Measurements from ENCODE around the gene MGA. TPM values are rescaled to one million over a fixed set of nuclear protein-coding genes. Genes with fewer than 3 reads are reported as not detected.

MGA gene
- 13.9 TPM for polyA plus RNA-seq (2012; ENCODE audit: insufficient read depth, insufficient read length)

GRCh38 chr15:41660235-41661077 is at the start of gene MGA:
Gene MGA, plus strand, starts transcription at chr15:41660405.
- H3K4me3 ChIP-seq (ENCODE audit: low read length), result peak within 1 kb of the TSS; percentile 66
- DNase-seq (ENCODE audit: low read depth, low spot score), result peak; percentile 74

- no peak for DNase-seq (ENCODE audit: low read depth, low spot score)
- H3K4me3 ChIP-seq (ENCODE audit: low read length), result peak overlapping the region; percentile 69
These were observed 39.5 kb upstream of the MGA start for GRCh38 chr15:41620536-41621199.

GRCh38 chr15:41621200-41622193 is 38.7 kb upstream of the MGA start:
- peak overlapping the region; percentile 69 for H3K4me3 ChIP-seq (ENCODE audit: low read length)

GRCh38 chr15:41622901-41623300 is 37.3 kb upstream of the MGA start:
- no peak overlapping the region for H3K4me3 ChIP-seq (ENCODE audit: low read length)
- no peak for DNase-seq (ENCODE audit: low read depth, low spot score)

More at GRCh38 chr15:41621200-41622193, 38.7 kb upstream of the MGA start:
- DNase-seq (ENCODE audit: low read depth, low spot score), result peak; percentile 89

GRCh38 chr15:41627203-41627602 is 33.0 kb upstream of the MGA start:
- no peak overlapping the region for H3K4me3 ChIP-seq (ENCODE audit: low read length)
- DNase-seq (ENCODE audit: low read depth, low spot score), result no peak

- DNase-seq (ENCODE audit: low read depth, low spot score), result no peak
- H3K4me3 ChIP-seq (ENCODE audit: low read length), result no peak overlapping the region
These were observed 30.7 kb upstream of the MGA start for GRCh38 chr15:41629463-41629862.

GRCh38 chr15:41629883-41630282 is 30.3 kb upstream of the MGA start:
- H3K4me3 ChIP-seq (ENCODE audit: low read length), result no peak overlapping the region
- no peak for DNase-seq (ENCODE audit: low read depth, low spot score)

- no peak for DNase-seq (ENCODE audit: low read depth, low spot score)
- H3K4me3 ChIP-seq (ENCODE audit: low read length), result no peak overlapping the region
These were observed 29.5 kb upstream of the MGA start for GRCh38 chr15:41630616-41631217.

- no peak overlapping the region for H3K4me3 ChIP-seq (ENCODE audit: low read length)
- DNase-seq (ENCODE audit: low read depth, low spot score), result no peak
These were observed 28.2 kb upstream of the MGA start for GRCh38 chr15:41631880-41632470.

- H3K4me3 ChIP-seq (ENCODE audit: low read length), result no peak overlapping the region
- DNase-seq (ENCODE audit: low read depth, low spot score), result no peak
These were observed 26.6 kb upstream of the MGA start for GRCh38 chr15:41633609-41634008.

GRCh38 chr15:41634072-41634626 is 26.1 kb upstream of the MGA start:
- no peak overlapping the region for H3K4me3 ChIP-seq (ENCODE audit: low read length)
- no peak for DNase-seq (ENCODE audit: low read depth, low spot score)

GRCh38 chr15:41637086-41637485 is 23.1 kb upstream of the MGA start:
- H3K4me3 ChIP-seq (ENCODE audit: low read length), result no peak overlapping the region
- DNase-seq (ENCODE audit: low read depth, low spot score), result no peak

GRCh38 chr15:41640985-41641384 is 19.2 kb upstream of the MGA start:
- no peak overlapping the region for H3K4me3 ChIP-seq (ENCODE audit: low read length)
- DNase-seq (ENCODE audit: low read depth, low spot score), result no peak

GRCh38 chr15:41647262-41647661 is 12.9 kb upstream of the MGA start:
- no peak for DNase-seq (ENCODE audit: low read depth, low spot score)
- H3K4me3 ChIP-seq (ENCODE audit: low read length), result no peak overlapping the region

- DNase-seq (ENCODE audit: low read depth, low spot score), result no peak
- H3K4me3 ChIP-seq (ENCODE audit: low read length), result no peak overlapping the region
These were observed 12.1 kb upstream of the MGA start for GRCh38 chr15:41648097-41648496.

GRCh38 chr15:41648770-41649169 is 11.4 kb upstream of the MGA start:
- DNase-seq (ENCODE audit: low read depth, low spot score), result no peak
- no peak overlapping the region for H3K4me3 ChIP-seq (ENCODE audit: low read length)

GRCh38 chr15:41650806-41651205 is 9.4 kb upstream of the MGA start:
- no peak for DNase-seq (ENCODE audit: low read depth, low spot score)
- no peak overlapping the region for H3K4me3 ChIP-seq (ENCODE audit: low read length)

- no peak overlapping the region for H3K4me3 ChIP-seq (ENCODE audit: low read length)
- DNase-seq (ENCODE audit: low read depth, low spot score), result no peak
These were observed 8.8 kb upstream of the MGA start for GRCh38 chr15:41651373-41651772.

Measured in Jurkat, Clone E6-1 (cell line).